HepG2 (cell line): ENCODE data around the gene BACH2. TPM values are rescaled to one million over a fixed set of nuclear protein-coding genes. Genes with fewer than 3 reads are reported as not detected.

ENCODE experiments used
- ATAC-seq: fragments of 200-7000 bp; cut with Tn5 transposase; 3 replicates; pipeline ENCODE4 v1.9.1; 2020; ENCODE audit warnings: mild to moderate bottlenecking, moderate library complexity
- BruUV-seq: library from RNA; stranded (reverse); fragments of 400-500 nt; replicated peaks from 2 replicates; lab custom pipeline; 2021; lab: Mats Ljungman, UMichigan
- CTCF ChIA-PET: fragments of 300-600 bp; formaldehyde crosslinking; extraction: SDS; loops from one replicate; lab custom pipeline; 2021; ENCODE audit warnings: low total read pairs, inconsistent platforms, low intra/inter-chr PET ratio; lab: Yijun Ruan, JAX
- POLR2A ChIA-PET: fragments of 350-600 bp; sonication (Branson Sonifier 250); formaldehyde crosslinking; loops from one replicate; lab custom pipeline; 2020; ENCODE audit warnings: antibody characterized with exemption, inconsistent platforms; lab: Yijun Ruan, JAX
- DNase-seq: peaks from one replicate; pipeline ENCODE4 v3.0.0-alpha.2; 2015; ENCODE audit warnings: low spot score
- FAIRE-seq: peaks from 3 replicates; lab custom pipeline; 2011; peaks lifted over from hg19 to GRCh38; lab: Jason Lieb, UNC
- H2AFZ ChIP-seq: one replicate; pipeline ENCODE4 v1.6.1; 2011; ENCODE audit warnings: low read length, inconsistent platforms
- H3K27ac ChIP-seq: fragments of 300-600 bp; 3 replicates; pipeline ENCODE4 v1.8.0; 2011; ENCODE audit warnings: mixed run types, mild to moderate bottlenecking, mixed read lengths, low read length, inconsistent platforms; ENCODE audit not compliant: insufficient read depth; ENCODE audit errors: extremely low read length
- H3K27me3 ChIP-seq, 2 experiments: fragments of 200-600 bp in 1 of 2; 2 replicates in 1 of 2; 3 replicates in 1 of 2; pipeline versions ENCODE4 v1.6.0 to v1.8.0; 2011; ENCODE audit warnings: low read length in 2 of 2, mild to moderate bottlenecking in 2 of 2, moderate library complexity in 2 of 2, inconsistent platforms in 1 of 2; ENCODE audit not compliant: insufficient read depth in 2 of 2, control insufficient read depth in 1 of 2
- H3K36me3 ChIP-seq, 2 experiments: fragments of 200-600 bp in 1 of 2; replicated peaks in 1 of 2; 2 replicates in 1 of 2; 3 replicates in 1 of 2; pipeline versions ENCODE4 v1.5.1 to v1.8.0; 2011; ENCODE audit warnings: low read length in 2 of 2, inconsistent platforms in 1 of 2; ENCODE audit not compliant: insufficient read depth in 2 of 2, control insufficient read depth in 1 of 2
- H3K4me1 ChIP-seq: 2 replicates; pipeline ENCODE4 v1.5.1; 2012; ENCODE audit warnings: low read length, inconsistent platforms; ENCODE audit not compliant: insufficient read depth
- H3K4me2 ChIP-seq: 2 replicates; pipeline ENCODE4 v1.6.0; 2011; ENCODE audit warnings: low read depth, low read length, inconsistent platforms
- H3K4me3 ChIP-seq, 3 experiments: fragments of 200-600 bp in 1 of 3; sonication (generic), shearing (Covaris generic) in 1 of 3; replicated peaks in 1 of 3; 2 replicates each; pipeline ENCODE4 v1.5.1; 2011 to 2016; ENCODE audit warnings: low read length in 3 of 3, inconsistent platforms in 2 of 3, low read depth in 2 of 3, mild to moderate bottlenecking in 2 of 3, control low read depth in 1 of 3, mixed read lengths in 1 of 3; ENCODE audit not compliant: insufficient read depth in 1 of 3
- H3K79me2 ChIP-seq: one replicate; pipeline ENCODE4 v1.6.1; 2011; ENCODE audit warnings: low read length, inconsistent platforms; ENCODE audit not compliant: insufficient read depth
- H3K9ac ChIP-seq: 2 replicates; pipeline ENCODE4 v1.6.0; 2011; ENCODE audit warnings: mild to moderate bottlenecking, low read depth, low read length, inconsistent platforms; ENCODE audit not compliant: insufficient read depth
- H3K9me3 ChIP-seq: 2 replicates; pipeline ENCODE4 v1.5.1; 2012; ENCODE audit warnings: mild to moderate bottlenecking, low read length
- H4K20me1 ChIP-seq: 2 replicates; pipeline ENCODE4 v1.6.0; 2011; ENCODE audit warnings: inconsistent platforms, mild to moderate bottlenecking, low read length, moderate library complexity; ENCODE audit not compliant: insufficient read depth
- CAMTA2 ChIP-seq: sonication (generic); formaldehyde crosslinking; IDR thresholded peaks from 2 replicates; pipeline ENCODE4 v1.4.0; 2020; ENCODE audit warnings: mild to moderate bottlenecking, missing genetic modification reagents, borderline replicate concordance
- HNF4A ChIP-seq: sonication (generic); formaldehyde crosslinking; IDR thresholded peaks from 2 replicates; pipeline ENCODE4 v1.4.0; 2020; ENCODE audit warnings: missing genetic modification reagents
- HNF4G ChIP-seq, 2 experiments: sonication (generic) in 1 of 2; formaldehyde crosslinking in 1 of 2; IDR thresholded peaks; 2 replicates each; pipeline versions ENCODE4 v1.4.0 to v1.6.1; 2011 to 2020; ENCODE audit warnings: borderline replicate concordance in 2 of 2, low read depth in 2 of 2, mild to moderate bottlenecking in 2 of 2, low read length in 1 of 2, missing genetic modification reagents in 1 of 2, moderate library complexity in 1 of 2
- HNRNPLL ChIP-seq: fragments of 200-400 bp; formaldehyde crosslinking; IDR thresholded peaks from 2 replicates; pipeline ENCODE4 v1.6.1; 2017; ENCODE audit warnings: mild to moderate bottlenecking, low read depth, low read length; ENCODE audit not compliant: poor library complexity, severe bottlenecking
- WGBS: methylation state at CpG from one replicate; pipeline ENCODE4 v1.1.6; 2017; ENCODE audit warnings: low lambda C conversion rate; 5-methylcytosine and 5-hydroxymethylcytosine counted together
- in situ Hi-C: cut with HindIII; loops from 2 replicates; pipeline ENCODE4 v1.10.0; 2017; ENCODE audit warnings: low pct_unique_long_range_greater_than_20kb; ENCODE audit not compliant: extremely low pct_ligation_motif_present
- intact Hi-C: fragments of 100-400 bp; cut with micrococcal nuclease; formaldehyde crosslinking; loops from one replicate; pipeline ENCODE4 v1.10.0; 2022; ENCODE audit not compliant: unreplicated experiment
- polyA plus RNA-seq, 8 experiments: library from polyadenylated mRNA; depleted of rRNA in 3 of 8; stranded (reverse) in 7 of 8; unstranded in 1 of 8; fragments of >200 nt; fragmentation: Illumina TruSeq in 4 of 8; extraction: Trizol in 4 of 8; gene quantifications; 2 replicates each; pipeline versions ENCODE4 v1.2.1 to v1.2.3, GENCODE V29; 2011 to 2016; ENCODE audit warnings: low read depth in 4 of 8, missing spikeins in 1 of 8, mixed read lengths in 1 of 8; ENCODE audit not compliant: insufficient read depth in 1 of 8
- total RNA-seq, 5 experiments: library from RNA; depleted of rRNA; stranded (reverse); fragments of >200 nt; fragmentation: Illumina TruSeq; extraction: Trizol; gene quantifications; 2 replicates each; pipeline ENCODE4 v1.2.3, GENCODE V29; 2016; ENCODE audit warnings: low read depth in 1 of 5
- TF ChIP-seq, protein P1 (sequence below): sonication (generic); formaldehyde crosslinking; conservative IDR thresholded peaks from 2 replicates; pipeline ENCODE4 v1.4.0; 2020; ENCODE audit warnings: mild to moderate bottlenecking, missing genetic modification reagents, moderate library complexity

The BACH2 gene
- total and polyA plus RNA-seq, 2 of the 13 experiments (the other 11 are each of a cell fraction or from before 2014, with no cell fraction given): 0.01 TPM; not detected in 1

DNA sequence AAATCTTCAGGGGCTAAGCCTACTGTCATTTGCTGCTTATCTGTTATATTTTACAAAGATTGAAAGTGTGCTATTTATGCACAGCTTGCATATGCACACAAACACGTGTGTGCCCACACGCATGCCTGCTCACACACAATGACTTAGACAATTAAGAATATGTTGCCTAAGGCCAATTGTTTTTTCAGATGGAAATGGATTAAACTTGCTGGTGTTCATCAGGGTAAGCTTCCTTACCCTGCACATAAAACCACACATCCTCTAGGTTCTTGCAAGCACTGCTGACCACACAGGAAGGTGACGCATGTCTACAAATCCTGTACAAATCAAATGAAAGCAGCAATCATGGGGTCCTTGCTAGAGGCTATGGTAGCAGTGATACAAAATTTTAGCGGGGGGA lies 344.0 kb downstream of the BACH2 start:
- Histone ChIP-seq H4K20me1 (no peaks in the 10 kb centered on the region; the same call in 1 of the 2 replicates), H3K4me3 (no peak overlapping the region), H3K36me3 (no peaks in the 10 kb centered on the region), H3K4me1 (no peaks in the 10 kb centered on the region), H2AFZ (no peak overlapping the region), H3K4me2 (no peak overlapping the region), H3K9me3 (no peaks in the 10 kb centered on the region), H3K79me2 (no peaks in the 10 kb centered on the region), H3K27me3 (peaks cover 0 to 28% of the 10 kb centered on the region in 2 experiments; a peak in 4 of 5 replicates), H3K27ac (no peak overlapping the region), H3K9ac (no peak overlapping the region)
- no TSS peak for BruUV-seq
- no peak for FAIRE-seq
- no peak for ATAC-seq
- WGBS: 35% methylated on average over 4 of the region's 4 CpGs
- intact Hi-C loops: no loop called here
- no peak for TF ChIP-seq HNRNPLL
- TF ChIP-seq CAMTA2 (CRISPR knock-in tag): no peak
- TF ChIP-seq, protein P1, sequence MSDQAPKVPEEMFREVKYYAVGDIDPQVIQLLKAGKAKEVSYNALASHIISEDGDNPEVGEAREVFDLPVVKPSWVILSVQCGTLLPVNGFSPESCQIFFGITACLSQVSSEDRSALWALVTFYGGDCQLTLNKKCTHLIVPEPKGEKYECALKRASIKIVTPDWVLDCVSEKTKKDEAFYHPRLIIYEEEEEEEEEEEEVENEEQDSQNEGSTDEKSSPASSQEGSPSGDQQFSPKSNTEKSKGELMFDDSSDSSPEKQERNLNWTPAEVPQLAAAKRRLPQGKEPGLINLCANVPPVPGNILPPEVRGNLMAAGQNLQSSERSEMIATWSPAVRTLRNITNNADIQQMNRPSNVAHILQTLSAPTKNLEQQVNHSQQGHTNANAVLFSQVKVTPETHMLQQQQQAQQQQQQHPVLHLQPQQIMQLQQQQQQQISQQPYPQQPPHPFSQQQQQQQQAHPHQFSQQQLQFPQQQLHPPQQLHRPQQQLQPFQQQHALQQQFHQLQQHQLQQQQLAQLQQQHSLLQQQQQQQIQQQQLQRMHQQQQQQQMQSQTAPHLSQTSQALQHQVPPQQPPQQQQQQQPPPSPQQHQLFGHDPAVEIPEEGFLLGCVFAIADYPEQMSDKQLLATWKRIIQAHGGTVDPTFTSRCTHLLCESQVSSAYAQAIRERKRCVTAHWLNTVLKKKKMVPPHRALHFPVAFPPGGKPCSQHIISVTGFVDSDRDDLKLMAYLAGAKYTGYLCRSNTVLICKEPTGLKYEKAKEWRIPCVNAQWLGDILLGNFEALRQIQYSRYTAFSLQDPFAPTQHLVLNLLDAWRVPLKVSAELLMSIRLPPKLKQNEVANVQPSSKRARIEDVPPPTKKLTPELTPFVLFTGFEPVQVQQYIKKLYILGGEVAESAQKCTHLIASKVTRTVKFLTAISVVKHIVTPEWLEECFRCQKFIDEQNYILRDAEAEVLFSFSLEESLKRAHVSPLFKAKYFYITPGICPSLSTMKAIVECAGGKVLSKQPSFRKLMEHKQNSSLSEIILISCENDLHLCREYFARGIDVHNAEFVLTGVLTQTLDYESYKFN (CRISPR knock-in tag): no peak
- no peak for TF ChIP-seq HNF4G (IDR thresholded peaks at IDR 0.05; ENCODE audit: borderline replicate concordance, low read depth, low read length)
- TF ChIP-seq HNF4G (CRISPR knock-in tag; IDR thresholded peaks at IDR 0.05; ENCODE audit: borderline replicate concordance, low read depth): no peak
- TF ChIP-seq HNF4A (CRISPR knock-in tag): no peak
- POLR2A ChIA-PET: no interaction called here
- CTCF ChIA-PET: no interaction called here
- in situ Hi-C loops: no loop called here
- DNase-seq: no peak
